GM21723 (cell line): Measurements from ENCODE around the gene PTPRC.

Experiments used
- ATAC-seq: cut with Tn5 transposase; IDR thresholded peaks from one replicate; pipeline ENCODE4 v1.9.1; 2021; ENCODE audit warnings: mild to moderate bottlenecking, moderate library complexity; ENCODE audit not compliant: unreplicated experiment

PTPRC gene

GRCh38 chr1:198620951-198621824 lies 17.7 kb upstream of the PTPRC start:
- peak; percentile 75 for ATAC-seq

GRCh38 chr1:198622001-198622400 lies 16.8 kb upstream of the PTPRC start:
- no peak for ATAC-seq

- ATAC-seq, result peak; percentile 25
Measured at GRCh38 chr1:198623752-198624647, 14.8 kb upstream of the PTPRC start.

- no peak for ATAC-seq
Measured at GRCh38 chr1:198624648-198624980, 14.2 kb upstream of the PTPRC start.

GRCh38 chr1:198627436-198628066 lies 11.3 kb upstream of the PTPRC start:
- ATAC-seq, result no peak

- no peak for ATAC-seq
Measured at GRCh38 chr1:198628067-198628455, 10.8 kb upstream of the PTPRC start.

GRCh38 chr1:198629610-198630009 lies 9.2 kb upstream of the PTPRC start:
- ATAC-seq, result no peak

GRCh38 chr1:198630863-198631262 lies 8.0 kb upstream of the PTPRC start:
- ATAC-seq, result no peak

GRCh38 chr1:198631292-198631691 lies 7.5 kb upstream of the PTPRC start:
- no peak for ATAC-seq

- ATAC-seq, result no peak
Measured at GRCh38 chr1:198632007-198632406, 6.8 kb upstream of the PTPRC start.

GRCh38 chr1:198633675-198634121 lies 5.1 kb upstream of the PTPRC start:
- no peak for ATAC-seq

- ATAC-seq, result no peak
Measured at GRCh38 chr1:198635964-198636363, 2.9 kb upstream of the PTPRC start.

- ATAC-seq, result no peak
Measured at GRCh38 chr1:198636391-198636790, 2.4 kb upstream of the PTPRC start.

- ATAC-seq, result no peak
Measured at GRCh38 chr1:198637157-198637556, 1.7 kb upstream of the PTPRC start.

- no peak for ATAC-seq
Measured at GRCh38 chr1:198637916-198638437, 863 bp upstream of the PTPRC start.

GRCh38 chr1:198638441-198638840 lies 399 bp upstream of the PTPRC start:
- peak; percentile 25 for ATAC-seq

GRCh38 chr1:198639671-198640143 lies 867 bp downstream of the PTPRC start:
- no peak for ATAC-seq

GRCh38 chr1:198640174-198640573 lies 1.3 kb downstream of the PTPRC start:
- ATAC-seq, result no peak

GRCh38 chr1:198641501-198641900 lies 2.7 kb downstream of the PTPRC start:
- peak; percentile 49 for ATAC-seq

- no peak for ATAC-seq
Measured at GRCh38 chr1:198641966-198642668, 3.3 kb downstream of the PTPRC start.
